Esophagus muscularis mucosa (tissue), 3 donors: Measurements from ENCODE around the gene PHF5A.

Experiments
- CTCF ChIP-seq, 3 experiments: fragments of 200-600 bp in 2 of 3; fragments of 450-650 bp in 1 of 3; sonication (generic) in 2 of 3; IDR thresholded peaks; one replicate each; pipeline ENCODE4 v1.5.1; 2017 to 2019; ENCODE audit warnings: antibody characterized with exemption in 3 of 3, mild to moderate bottlenecking in 2 of 3, moderate library complexity in 1 of 3
- POLR2A ChIP-seq: fragments of 450-650 bp; IDR thresholded peaks from one replicate; pipeline ENCODE4 v1.6.1; 2017; ENCODE audit warnings: antibody characterized with exemption, moderate library complexity, mild to moderate bottlenecking, low read depth
- POLR2AphosphoS5 ChIP-seq, 2 donors: sonication (generic); formaldehyde crosslinking; IDR thresholded peaks; one replicate each; pipeline ENCODE4 v1.6.1; 2017; ENCODE audit warnings: antibody characterized with exemption in 2 of 2

DNA sequence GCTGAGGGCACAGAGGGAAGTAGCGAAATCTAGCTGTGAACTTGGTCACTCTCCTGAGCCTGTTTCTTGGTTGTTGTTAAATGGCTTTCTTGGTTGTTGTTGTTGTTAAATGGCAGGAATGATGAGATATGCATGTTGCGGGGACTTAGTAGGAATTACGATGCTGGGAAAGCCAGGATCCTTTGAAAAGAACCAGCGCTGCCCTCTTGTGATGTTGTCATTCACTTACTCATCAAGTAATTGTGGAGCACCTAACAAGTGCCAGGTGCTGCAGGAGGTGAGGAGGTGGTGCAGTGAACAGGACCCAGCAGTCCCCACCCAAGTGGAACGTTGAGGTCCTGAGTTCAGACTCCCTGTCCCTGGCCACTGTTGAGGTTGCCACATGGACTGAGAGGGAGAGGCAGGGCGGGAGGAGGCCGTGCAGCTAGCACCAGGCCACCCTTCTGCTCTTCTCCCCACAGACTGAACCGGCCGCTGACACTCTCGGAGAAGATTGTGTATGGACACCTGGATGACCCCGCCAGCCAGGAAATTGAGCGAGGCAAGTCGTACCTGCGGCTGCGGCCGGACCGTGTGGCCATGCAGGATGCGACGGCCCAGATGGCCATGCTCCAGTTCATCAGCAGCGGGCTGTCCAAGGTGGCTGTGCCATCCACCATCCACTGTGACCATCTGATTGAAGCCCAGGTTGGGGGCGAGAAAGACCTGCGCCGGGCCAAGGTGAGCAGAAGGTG, 39.0 kb upstream of the PHF5A start:
- no peak for TF ChIP-seq CTCF (IDR thresholded peaks at IDR 0.05)
- TF ChIP-seq POLR2A: no peak
- no peak for TF ChIP-seq POLR2AphosphoS5 (IDR thresholded peaks at IDR 0.05)
